Panc1 (cell line): ENCODE data around the gene MTAP. TPM values are rescaled to one million over a fixed set of nuclear protein-coding genes. Genes with fewer than 3 reads are reported as not detected.

Experiments
- ATAC-seq: fragments of 200-7000 bp; cut with Tn5 transposase; 2 replicates; pipeline ENCODE4 v1.9.1; 2020; ENCODE audit warnings: mild to moderate bottlenecking, moderate library complexity
- BruUV-seq: library from RNA; stranded (reverse); fragments of 400-500 nt; replicated peaks from 2 replicates; lab custom pipeline; 2021; lab: Mats Ljungman, UMichigan
- CTCF ChIA-PET: fragments of 300-600 bp; sonication (Branson Sonifier 250); formaldehyde crosslinking; loops from one replicate; lab custom pipeline; 2022; ENCODE audit warnings: antibody characterized with exemption; lab: Charles Lee
- POLR2A ChIA-PET: fragments of 300-600 bp; sonication (Branson Sonifier 250); formaldehyde crosslinking; loops from one replicate; lab custom pipeline; 2022; ENCODE audit warnings: antibody characterized with exemption; lab: Charles Lee
- DNase-seq: peaks from one replicate; pipeline ENCODE4 v3.0.0-alpha.2; 2010; ENCODE audit warnings: low read depth, low spot score
- H3K27ac ChIP-seq: 2 replicates; pipeline ENCODE4 v1.5.1; 2011; ENCODE audit warnings: mild to moderate bottlenecking, low read length, inconsistent platforms
- H3K27me3 ChIP-seq: fragments of 200-500 bp; sonication (Bioruptor generic); 2 replicates; pipeline ENCODE4 v1.6.0; 2014; ENCODE audit warnings: low read length, inconsistent platforms; ENCODE audit not compliant: control insufficient read depth, insufficient read depth
- H3K36me3 ChIP-seq: fragments of 200-500 bp; sonication (Bioruptor generic); 2 replicates; pipeline ENCODE4 v1.5.1; 2014; ENCODE audit warnings: inconsistent platforms, mild to moderate bottlenecking, low read length, moderate library complexity; ENCODE audit not compliant: control insufficient read depth, insufficient read depth
- H3K4me1 ChIP-seq: 2 replicates; pipeline ENCODE4 v1.5.1; 2011; ENCODE audit warnings: inconsistent platforms, mild to moderate bottlenecking, low read length, moderate library complexity; ENCODE audit not compliant: control insufficient read depth, insufficient read depth
- H3K4me3 ChIP-seq, 2 experiments: 2 replicates each; pipeline ENCODE4 v1.5.1; 2011 to 2012; ENCODE audit warnings: low read depth in 2 of 2, low read length in 2 of 2, mild to moderate bottlenecking in 2 of 2, inconsistent platforms in 1 of 2, moderate library complexity in 1 of 2
- H3K9me3 ChIP-seq: fragments of 200-500 bp; sonication (Bioruptor generic); 2 replicates; pipeline ENCODE4 v1.5.1; 2014; ENCODE audit warnings: low read depth, mild to moderate bottlenecking, inconsistent platforms, low read length, moderate library complexity; ENCODE audit not compliant: control insufficient read depth, insufficient read depth
- POLR2AphosphoS5 ChIP-seq: IDR thresholded peaks from 2 replicates; pipeline ENCODE4 v1.6.1; 2012; ENCODE audit warnings: mild to moderate bottlenecking, low read depth, low read length, moderate library complexity
- SIN3A ChIP-seq: IDR thresholded peaks from 2 replicates; pipeline ENCODE4 v1.6.1; 2012; ENCODE audit warnings: low read depth, mild to moderate bottlenecking, low read length, moderate library complexity, borderline replicate concordance; ENCODE audit not compliant: insufficient read depth
- TCF7L2 ChIP-seq: IDR thresholded peaks from 2 replicates; pipeline ENCODE4 v1.6.1; 2011; ENCODE audit warnings: mild to moderate bottlenecking, low read depth, low read length, inconsistent platforms
- in situ Hi-C: cut with HindIII; loops from 2 replicates; pipeline ENCODE4 v1.10.0; 2016; ENCODE audit warnings: low sequenced_read_pairs, low pct_unique_long_range_greater_than_20kb
- intact Hi-C: fragments of 100-400 bp; cut with micrococcal nuclease; formaldehyde crosslinking; loops from one replicate; pipeline ENCODE4 v1.10.0; 2022; ENCODE audit not compliant: unreplicated experiment
- total RNA-seq: library from RNA; stranded (reverse); gene quantifications from one replicate; pipeline ENCODE4 v1.2.1, GENCODE V29; 2021; ENCODE audit not compliant: unreplicated experiment
- TF ChIP-seq, protein P1 (sequence below), 2 experiments: IDR thresholded peaks; 2 replicates each; pipeline ENCODE4 v1.6.1; 2011 to 2012; ENCODE audit warnings: low read depth in 2 of 2, control low read depth in 1 of 2, low read length in 1 of 2, mild to moderate bottlenecking in 1 of 2, moderate library complexity in 1 of 2; ENCODE audit not compliant: insufficient read depth in 1 of 2
- TF ChIP-seq, protein P2 (sequence below): fragments of 450-650 bp; IDR thresholded peaks from 2 replicates; pipeline ENCODE4 v1.5.1; 2017; ENCODE audit warnings: mild to moderate bottlenecking

The MTAP gene
- total RNA-seq, 1 experiment from 2014 or later, result 9.6 TPM

DNA sequence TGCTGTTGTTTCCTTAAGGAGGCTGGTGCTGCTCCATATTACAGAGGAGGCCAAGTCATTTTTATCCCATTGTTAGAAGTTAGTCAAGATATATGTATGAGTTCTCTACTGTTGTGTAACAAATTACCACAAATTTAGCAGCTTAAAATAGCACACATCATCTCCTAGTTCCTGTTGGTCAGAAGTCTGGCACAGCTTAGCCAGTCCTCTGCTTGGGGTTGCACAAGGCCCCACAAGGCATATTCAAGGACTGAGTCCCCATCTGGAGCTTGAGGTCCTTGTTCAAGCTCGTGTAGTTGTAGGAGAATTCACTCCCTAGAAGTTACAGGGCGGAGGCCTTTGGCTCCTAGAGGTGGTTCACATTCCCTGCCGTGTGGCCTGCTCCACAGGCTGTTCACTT, 14.7 kb downstream of the MTAP start:
- no TSS peak for BruUV-seq
- peaks cover 17% of the 10 kb centered on the region; the same call in 1 of the 2 replicates for H3K36me3 ChIP-seq
- TF ChIP-seq, protein P1, sequence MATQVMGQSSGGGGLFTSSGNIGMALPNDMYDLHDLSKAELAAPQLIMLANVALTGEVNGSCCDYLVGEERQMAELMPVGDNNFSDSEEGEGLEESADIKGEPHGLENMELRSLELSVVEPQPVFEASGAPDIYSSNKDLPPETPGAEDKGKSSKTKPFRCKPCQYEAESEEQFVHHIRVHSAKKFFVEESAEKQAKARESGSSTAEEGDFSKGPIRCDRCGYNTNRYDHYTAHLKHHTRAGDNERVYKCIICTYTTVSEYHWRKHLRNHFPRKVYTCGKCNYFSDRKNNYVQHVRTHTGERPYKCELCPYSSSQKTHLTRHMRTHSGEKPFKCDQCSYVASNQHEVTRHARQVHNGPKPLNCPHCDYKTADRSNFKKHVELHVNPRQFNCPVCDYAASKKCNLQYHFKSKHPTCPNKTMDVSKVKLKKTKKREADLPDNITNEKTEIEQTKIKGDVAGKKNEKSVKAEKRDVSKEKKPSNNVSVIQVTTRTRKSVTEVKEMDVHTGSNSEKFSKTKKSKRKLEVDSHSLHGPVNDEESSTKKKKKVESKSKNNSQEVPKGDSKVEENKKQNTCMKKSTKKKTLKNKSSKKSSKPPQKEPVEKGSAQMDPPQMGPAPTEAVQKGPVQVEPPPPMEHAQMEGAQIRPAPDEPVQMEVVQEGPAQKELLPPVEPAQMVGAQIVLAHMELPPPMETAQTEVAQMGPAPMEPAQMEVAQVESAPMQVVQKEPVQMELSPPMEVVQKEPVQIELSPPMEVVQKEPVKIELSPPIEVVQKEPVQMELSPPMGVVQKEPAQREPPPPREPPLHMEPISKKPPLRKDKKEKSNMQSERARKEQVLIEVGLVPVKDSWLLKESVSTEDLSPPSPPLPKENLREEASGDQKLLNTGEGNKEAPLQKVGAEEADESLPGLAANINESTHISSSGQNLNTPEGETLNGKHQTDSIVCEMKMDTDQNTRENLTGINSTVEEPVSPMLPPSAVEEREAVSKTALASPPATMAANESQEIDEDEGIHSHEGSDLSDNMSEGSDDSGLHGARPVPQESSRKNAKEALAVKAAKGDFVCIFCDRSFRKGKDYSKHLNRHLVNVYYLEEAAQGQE (IDR thresholded peaks at IDR 0.05; ENCODE audit: insufficient read depth in 1 of 2, low read depth in 2 of 2, low read length in 1 of 2), result no peak
- DNase-seq (no peak), ATAC-seq (no peak)
- no peak overlapping the region for H3K27ac ChIP-seq
- H3K27me3 ChIP-seq, result no peaks in the 10 kb centered on the region
- H3K4me3 ChIP-seq, result no peak overlapping the region
- in situ Hi-C loops (no loop called here), intact Hi-C loops (no loop called here)
- CTCF ChIA-PET, result no interaction called here
- H3K9me3 ChIP-seq, result no peaks in the 10 kb centered on the region
- peaks cover 13% of the 10 kb centered on the region for H3K4me1 ChIP-seq
- POLR2A ChIA-PET, result no interaction called here

DNA sequence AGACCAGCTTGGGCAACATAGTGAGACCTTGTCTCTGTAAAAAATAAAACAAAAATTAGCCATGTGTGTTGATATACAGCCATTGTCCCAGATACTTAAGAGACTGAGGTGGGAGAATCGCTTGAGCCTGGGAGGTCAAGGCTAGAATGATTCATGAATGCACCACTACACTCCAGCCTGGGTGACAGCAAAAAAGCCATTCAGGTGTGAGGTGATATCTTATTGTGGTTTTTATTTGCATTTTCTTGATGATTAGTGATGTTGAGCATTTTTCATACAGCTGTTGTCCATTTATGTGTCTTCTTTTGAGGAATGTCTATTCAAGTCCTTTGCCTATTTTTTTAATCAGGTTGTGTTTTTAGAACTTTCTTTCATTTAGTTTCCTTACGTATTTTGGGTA, 23.2 kb downstream of the MTAP start:
- ChIA-PET POLR2A (no interaction called here), CTCF (no interaction called here)
- Histone ChIP-seq H3K27ac (no peak overlapping the region), H3K4me1 (no peaks in the 10 kb centered on the region), H3K4me3 (no peak overlapping the region), H3K27me3 (no peaks in the 10 kb centered on the region), H3K36me3 (no peaks in the 10 kb centered on the region), H3K9me3 (no peaks in the 10 kb centered on the region)
- DNase-seq (no peak), ATAC-seq (no peak)
- in situ Hi-C loops, result no loop called here
- BruUV-seq, result no TSS peak
- no peak for TF ChIP-seq TCF7L2
- TF ChIP-seq SIN3A, result no peak
- no peak for TF ChIP-seq POLR2AphosphoS5
- TF ChIP-seq, protein P1 (IDR thresholded peaks at IDR 0.05; ENCODE audit: insufficient read depth in 1 of 2, low read depth in 2 of 2, low read length in 1 of 2), result no peak
- TF ChIP-seq, protein P2, sequence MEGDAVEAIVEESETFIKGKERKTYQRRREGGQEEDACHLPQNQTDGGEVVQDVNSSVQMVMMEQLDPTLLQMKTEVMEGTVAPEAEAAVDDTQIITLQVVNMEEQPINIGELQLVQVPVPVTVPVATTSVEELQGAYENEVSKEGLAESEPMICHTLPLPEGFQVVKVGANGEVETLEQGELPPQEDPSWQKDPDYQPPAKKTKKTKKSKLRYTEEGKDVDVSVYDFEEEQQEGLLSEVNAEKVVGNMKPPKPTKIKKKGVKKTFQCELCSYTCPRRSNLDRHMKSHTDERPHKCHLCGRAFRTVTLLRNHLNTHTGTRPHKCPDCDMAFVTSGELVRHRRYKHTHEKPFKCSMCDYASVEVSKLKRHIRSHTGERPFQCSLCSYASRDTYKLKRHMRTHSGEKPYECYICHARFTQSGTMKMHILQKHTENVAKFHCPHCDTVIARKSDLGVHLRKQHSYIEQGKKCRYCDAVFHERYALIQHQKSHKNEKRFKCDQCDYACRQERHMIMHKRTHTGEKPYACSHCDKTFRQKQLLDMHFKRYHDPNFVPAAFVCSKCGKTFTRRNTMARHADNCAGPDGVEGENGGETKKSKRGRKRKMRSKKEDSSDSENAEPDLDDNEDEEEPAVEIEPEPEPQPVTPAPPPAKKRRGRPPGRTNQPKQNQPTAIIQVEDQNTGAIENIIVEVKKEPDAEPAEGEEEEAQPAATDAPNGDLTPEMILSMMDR, result no peak
- intact Hi-C loops, result no loop called here
